ENCODE results near the gene LPP.

The LPP gene

GRCh38 chr3:188241072-188241471 lies 87.1 kb downstream of the LPP start:
- Histone ChIP-seq H2AFZ (ENCODE audit: low read depth, low read length, severe bottlenecking) (no peak overlapping the region), H3K4me2 (ENCODE audit: low read depth, low read length, poor library complexity, severe bottlenecking) (peak overlapping the region; percentile 85), H3K36me3 (ENCODE audit: low read length) (no peaks in the 10 kb centered on the region), H3K4me3 (ENCODE audit: insufficient read depth, low read length, poor library complexity, severe bottlenecking) (peak overlapping the region; percentile 43), H3F3A (ENCODE audit: insufficient read depth) (peaks cover 90% of the 10 kb centered on the region), H3K9me2 (replicated peaks; ENCODE audit: insufficient read depth, low read length) (no peaks in the 10 kb centered on the region), H3K9me3 (ENCODE audit: insufficient read depth, low read length) (no peaks in the 10 kb centered on the region), H3K9ac (ENCODE audit: low read length) (peak overlapping the region; percentile 68), H3K27ac (ENCODE audit: low read depth, low read length) (peak overlapping the region; percentile 99), H3K27me3 (ENCODE audit: low read length) (no peaks in the 10 kb centered on the region), H3K79me2 (ENCODE audit: insufficient read depth, low read length) (peaks cover 8% of the 10 kb centered on the region; the same call in 1 of the 2 replicates), H4K20me1 (ENCODE audit: low read depth, low read length) (no peaks in the 10 kb centered on the region)
- TF ChIP-seq CTCF (IDR thresholded peaks at IDR 0.05; ENCODE audit: insufficient read depth, low read length, poor library complexity, severe bottlenecking), result no peak
- no peak for TF ChIP-seq EZH2phosphoT487 (conservative IDR thresholded peaks at IDR 0.05; ENCODE audit: low read length)

GRCh38 chr3:188241883-188242282 lies 87.9 kb downstream of the LPP start:
- Histone ChIP-seq H3K4me3 (ENCODE audit: insufficient read depth, low read length, poor library complexity, severe bottlenecking) (peak overlapping the region; percentile 43), H3K36me3 (ENCODE audit: low read length) (no peaks in the 10 kb centered on the region), H2AFZ (ENCODE audit: low read depth, low read length, severe bottlenecking) (no peak overlapping the region), H3K4me2 (ENCODE audit: low read depth, low read length, poor library complexity, severe bottlenecking) (peak overlapping the region; percentile 85), H3K9me2 (replicated peaks; ENCODE audit: insufficient read depth, low read length) (no peaks in the 10 kb centered on the region), H3F3A (ENCODE audit: insufficient read depth) (peaks cover 88% of the 10 kb centered on the region), H3K27ac (ENCODE audit: low read depth, low read length) (peak overlapping the region; percentile 99), H3K9me3 (ENCODE audit: insufficient read depth, low read length) (no peaks in the 10 kb centered on the region), H4K20me1 (ENCODE audit: low read depth, low read length) (no peaks in the 10 kb centered on the region), H3K27me3 (ENCODE audit: low read length) (no peaks in the 10 kb centered on the region), H3K9ac (ENCODE audit: low read length) (peak overlapping the region; percentile 68), H3K79me2 (ENCODE audit: insufficient read depth, low read length) (peaks cover 8% of the 10 kb centered on the region; the same call in 1 of the 2 replicates)
- TF ChIP-seq EZH2phosphoT487 (conservative IDR thresholded peaks at IDR 0.05; ENCODE audit: low read length), result no peak
- TF ChIP-seq CTCF (IDR thresholded peaks at IDR 0.05; ENCODE audit: insufficient read depth, low read length, poor library complexity, severe bottlenecking), result no peak

GRCh38 chr3:188242436-188243123 lies 88.6 kb downstream of the LPP start:
- Histone ChIP-seq H4K20me1 (ENCODE audit: low read depth, low read length) (no peaks in the 10 kb centered on the region), H3K79me2 (ENCODE audit: insufficient read depth, low read length) (peaks cover 8% of the 10 kb centered on the region; the same call in 1 of the 2 replicates), H3K9me3 (ENCODE audit: insufficient read depth, low read length) (no peaks in the 10 kb centered on the region), H3K4me3 (ENCODE audit: insufficient read depth, low read length, poor library complexity, severe bottlenecking) (peak overlapping the region; percentile 43), H3K27ac (ENCODE audit: low read depth, low read length) (peak overlapping the region; percentile 99), H3K36me3 (ENCODE audit: low read length) (no peaks in the 10 kb centered on the region), H3K9ac (ENCODE audit: low read length) (peak overlapping the region; percentile 68), H3F3A (ENCODE audit: insufficient read depth) (peaks cover 81% of the 10 kb centered on the region), H3K4me2 (ENCODE audit: low read depth, low read length, poor library complexity, severe bottlenecking) (peak overlapping the region; percentile 85), H3K9me2 (replicated peaks; ENCODE audit: insufficient read depth, low read length) (no peaks in the 10 kb centered on the region), H2AFZ (ENCODE audit: low read depth, low read length, severe bottlenecking) (no peak overlapping the region), H3K27me3 (ENCODE audit: low read length) (no peaks in the 10 kb centered on the region)
- no peak for TF ChIP-seq EZH2phosphoT487 (conservative IDR thresholded peaks at IDR 0.05; ENCODE audit: low read length)
- no peak for TF ChIP-seq CTCF (IDR thresholded peaks at IDR 0.05; ENCODE audit: insufficient read depth, low read length, poor library complexity, severe bottlenecking)

Data from SU-DHL-6 (cell line).